ENCODE data around the gene BCL7A. TPM values are rescaled to one million over a fixed set of nuclear protein-coding genes. Genes with fewer than 3 reads are reported as not detected.

The BCL7A gene
- total and polyA plus RNA-seq, 9 of the 15 experiments (the other 6 are each of a cell fraction or from before 2014, with no cell fraction given): 0.25 to 21.9 (median 14.9) TPM

- TF ChIP-seq FOXK2 (conservative IDR thresholded peaks at IDR 0.05 in 1 of 2, IDR thresholded peaks at IDR 0.05 in 1 of 2; ENCODE audit: low read depth in 2 of 2) (no peak), CUX1 (CRISPR knock-in tag; IDR thresholded peaks at IDR 0.05) (no peak; the same call in 1 of the 2 replicates), ARID1B (IDR thresholded peaks at IDR 0.05) (no peak), PTTG1 (tag; IDR thresholded peaks at IDR 0.05; ENCODE audit: low read depth) (no peak), MYNN (IDR thresholded peaks at IDR 0.05) (no peak), MYNN (CRISPR knock-in tag; IDR thresholded peaks at IDR 0.05) (no peak), ATF6 (CRISPR knock-in tag; IDR thresholded peaks at IDR 0.05) (no peak), ZNF407 (IDR thresholded peaks at IDR 0.05; ENCODE audit: low read depth) (no peak), SMC3 (conservative IDR thresholded peaks at IDR 0.05; ENCODE audit: insufficient read depth, low read depth, low read length) (no peak)
Observed at GRCh38 chr12:122078141-122079032, 56.7 kb downstream of the BCL7A start, which contains the start of gene MLXIP (continued).
